Prostate gland (tissue), 2 donors: Measurements from ENCODE around the gene URI1. TPM values are rescaled to one million over a fixed set of nuclear protein-coding genes. Genes with fewer than 3 reads are reported as not detected.

Experiments
- DNase-seq: peaks from one replicate; pipeline ENCODE4 v3.0.0-alpha.2; 2019; ENCODE audit warnings: low spot score
- H3K27ac ChIP-seq, 2 donors: fragments of 200-600 bp; sonication (generic); 2 replicates each; pipeline ENCODE4 v1.5.1; 2017 to 2019
- H3K27me3 ChIP-seq: fragments of 200-600 bp; sonication (generic); replicated peaks from 2 replicates; pipeline ENCODE4 v1.5.1; 2019; ENCODE audit not compliant: insufficient read depth
- H3K36me3 ChIP-seq, 2 donors: fragments of 200-600 bp; sonication (generic); 1 replicate in 1 of 2; 2 replicates in 1 of 2; pipeline versions ENCODE4 v1.5.1 to v1.8.1; 2017 to 2019
- H3K4me1 ChIP-seq: fragments of 200-600 bp; sonication (generic); replicated peaks from 2 replicates; pipeline ENCODE4 v1.5.1; 2019
- H3K4me3 ChIP-seq, 2 donors: fragments of 200-600 bp; sonication (generic); 2 replicates each; pipeline ENCODE4 v1.5.1; 2017 to 2019
- H3K9me3 ChIP-seq: fragments of 200-600 bp; sonication (generic); 2 replicates; pipeline ENCODE4 v1.5.1; 2017
- POLR2A ChIP-seq: fragments of 450-650 bp; IDR thresholded peaks from one replicate; pipeline ENCODE4 v1.6.1; 2016; ENCODE audit warnings: antibody characterized with exemption, mild to moderate bottlenecking
- POLR2AphosphoS5 ChIP-seq: sonication (generic); formaldehyde crosslinking; IDR thresholded peaks from one replicate; pipeline ENCODE4 v1.6.1; 2017; ENCODE audit warnings: antibody characterized with exemption
- WGBS: methylation state at CpG from one replicate; pipeline ENCODE4 v1.1.5; 2018; 5-methylcytosine and 5-hydroxymethylcytosine counted together
- intact Hi-C: fragments of 100-400 bp; cut with DNase I; formaldehyde crosslinking; loops from one replicate; pipeline ENCODE4 v1.14.2; 2022
- total RNA-seq, 2 donors: library from RNA; depleted of rRNA; stranded (reverse); fragments of >200 nt; gene quantifications; one replicate each; pipeline ENCODE4 v1.1.0, GENCODE V29; 2016
- TF ChIP-seq, protein P1 (sequence below), 4 experiments: fragments of 200-600 bp in 2 of 4; fragments of 450-650 bp in 2 of 4; sonication (generic) in 2 of 4; IDR thresholded peaks; 1 replicate in 3 of 4; 2 replicates in 1 of 4; pipeline ENCODE4 v1.5.1; 2016 to 2019; ENCODE audit warnings: antibody characterized with exemption in 4 of 4, mild to moderate bottlenecking in 2 of 4, moderate library complexity in 2 of 4

URI1 gene
- total RNA-seq, 2 donors from 2014 or later = 48.2 to 71.0 TPM

DNA sequence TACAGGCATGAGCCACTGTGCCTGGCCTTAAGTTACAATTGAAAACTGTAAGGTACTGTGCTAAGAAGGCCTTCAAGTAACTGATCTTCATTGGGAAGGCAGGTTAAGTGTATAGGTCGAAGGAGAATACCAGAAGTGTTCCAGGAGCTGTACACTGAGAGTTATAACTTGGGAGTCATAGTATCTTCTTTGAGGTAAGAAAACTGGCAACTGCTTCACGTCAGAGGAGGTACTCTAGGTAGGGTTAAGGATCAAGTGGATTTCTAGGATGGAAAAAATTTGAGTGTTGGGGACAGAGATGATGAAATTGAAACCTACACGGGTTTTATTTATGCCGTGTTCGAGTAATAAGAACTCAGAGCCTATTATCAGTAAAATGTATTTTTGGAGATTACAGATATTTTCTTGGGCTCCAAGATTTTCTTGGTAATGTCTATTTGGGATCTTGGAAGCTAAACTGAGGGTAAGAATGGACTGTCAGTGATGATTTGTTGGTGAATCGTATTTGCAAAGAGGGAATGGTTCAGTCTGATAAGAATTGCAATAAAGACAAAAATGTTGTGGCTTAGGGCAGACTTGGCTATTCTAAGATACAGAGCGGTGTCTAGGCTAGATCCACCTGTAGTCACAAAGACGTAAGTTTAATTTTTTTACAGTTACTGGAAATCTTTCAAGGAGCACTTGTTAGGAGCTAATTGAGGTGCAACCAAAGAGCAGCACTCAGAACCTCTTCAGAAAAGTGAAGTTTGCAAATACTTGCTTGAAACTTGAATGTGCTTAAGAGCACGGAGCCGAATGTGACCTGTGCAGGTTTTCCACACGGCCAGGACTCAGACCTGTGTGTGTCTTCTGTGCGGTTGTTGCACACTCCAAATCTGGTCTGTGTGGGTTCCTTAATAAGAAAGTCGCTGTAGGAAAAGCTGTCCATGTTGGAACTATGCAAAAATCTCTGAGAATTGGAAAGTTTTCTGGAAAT lies 102.5 kb downstream of the URI1 start:
- no peak for TF ChIP-seq POLR2A
- TF ChIP-seq POLR2AphosphoS5 = no peak
- TF ChIP-seq, protein P1, sequence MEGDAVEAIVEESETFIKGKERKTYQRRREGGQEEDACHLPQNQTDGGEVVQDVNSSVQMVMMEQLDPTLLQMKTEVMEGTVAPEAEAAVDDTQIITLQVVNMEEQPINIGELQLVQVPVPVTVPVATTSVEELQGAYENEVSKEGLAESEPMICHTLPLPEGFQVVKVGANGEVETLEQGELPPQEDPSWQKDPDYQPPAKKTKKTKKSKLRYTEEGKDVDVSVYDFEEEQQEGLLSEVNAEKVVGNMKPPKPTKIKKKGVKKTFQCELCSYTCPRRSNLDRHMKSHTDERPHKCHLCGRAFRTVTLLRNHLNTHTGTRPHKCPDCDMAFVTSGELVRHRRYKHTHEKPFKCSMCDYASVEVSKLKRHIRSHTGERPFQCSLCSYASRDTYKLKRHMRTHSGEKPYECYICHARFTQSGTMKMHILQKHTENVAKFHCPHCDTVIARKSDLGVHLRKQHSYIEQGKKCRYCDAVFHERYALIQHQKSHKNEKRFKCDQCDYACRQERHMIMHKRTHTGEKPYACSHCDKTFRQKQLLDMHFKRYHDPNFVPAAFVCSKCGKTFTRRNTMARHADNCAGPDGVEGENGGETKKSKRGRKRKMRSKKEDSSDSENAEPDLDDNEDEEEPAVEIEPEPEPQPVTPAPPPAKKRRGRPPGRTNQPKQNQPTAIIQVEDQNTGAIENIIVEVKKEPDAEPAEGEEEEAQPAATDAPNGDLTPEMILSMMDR (IDR thresholded peaks at IDR 0.05) = no peak
- Histone ChIP-seq H3K4me3 (no peak overlapping the region), H3K27ac (no peak overlapping the region), H3K9me3 (no peaks in the 10 kb centered on the region), H3K36me3 (no peaks in the 10 kb centered on the region), H3K27me3 (no peaks in the 10 kb centered on the region), H3K4me1 (no peaks in the 10 kb centered on the region)
- intact Hi-C loops = no loop called here
- WGBS = 90% methylated on average over 13 of the region's 13 CpGs
- DNase-seq = no peak

DNA sequence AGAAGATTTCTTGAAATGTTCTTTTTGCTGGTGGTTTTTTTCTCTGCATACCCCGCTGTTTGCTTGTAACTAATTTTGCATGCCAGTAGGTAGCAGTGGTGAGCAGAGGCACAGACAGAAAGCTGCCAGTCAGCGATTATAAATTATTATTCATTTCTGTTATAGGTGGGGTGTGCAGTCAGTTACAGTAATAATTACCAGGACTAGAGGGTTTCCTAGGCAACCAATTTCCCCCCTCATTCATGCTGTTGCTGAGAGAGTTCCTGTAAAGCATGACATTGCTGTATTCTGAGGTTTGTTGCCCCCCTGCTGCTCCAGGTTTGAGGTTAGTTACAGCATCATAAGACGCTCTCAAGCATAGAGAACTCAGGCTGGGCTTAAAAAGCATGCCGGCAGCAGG lies 104.5 kb downstream of the URI1 start:
- no peaks in the 10 kb centered on the region for H3K27me3 ChIP-seq
- intact Hi-C loops = no loop called here
- TF ChIP-seq, protein P1 (IDR thresholded peaks at IDR 0.05) = no peak
- TF ChIP-seq POLR2A (no peak), POLR2AphosphoS5 (no peak)
- no peaks in the 10 kb centered on the region for H3K4me1 ChIP-seq
- no peaks in the 10 kb centered on the region for H3K9me3 ChIP-seq
- no peak overlapping the region for H3K27ac ChIP-seq
- no peaks in the 10 kb centered on the region for H3K36me3 ChIP-seq
- WGBS = 46% methylated on average over 4 of the region's 4 CpGs
- no peak for DNase-seq
- no peak overlapping the region for H3K4me3 ChIP-seq

DNA sequence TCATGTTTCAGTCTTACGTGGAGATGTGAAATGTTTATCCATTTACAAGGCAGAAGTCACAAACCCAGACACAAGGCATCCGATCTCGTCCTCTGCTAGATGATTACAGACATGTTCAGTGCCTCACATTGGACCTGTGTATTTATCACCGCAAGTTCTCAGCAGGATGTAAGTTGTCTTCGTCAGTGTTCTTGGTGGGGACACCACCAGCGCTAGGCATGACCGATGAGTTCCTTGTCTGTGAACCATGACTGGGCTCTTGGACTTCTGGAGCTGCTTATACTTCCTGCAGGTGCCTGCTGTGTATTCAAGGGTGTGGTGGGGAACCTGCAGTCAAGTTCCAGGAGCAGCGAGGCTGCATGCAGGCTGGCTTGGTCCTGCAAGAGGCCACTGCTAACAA lies 105.4 kb downstream of the URI1 start:
- intact Hi-C loops = no loop called here
- WGBS = 83% methylated on average over 8 of the region's 8 CpGs
- TF ChIP-seq POLR2AphosphoS5 = no peak
- TF ChIP-seq, protein P1 (IDR thresholded peaks at IDR 0.05) = no peak
- TF ChIP-seq POLR2A = no peak
- Histone ChIP-seq H3K27ac (no peak overlapping the region), H3K36me3 (no peaks in the 10 kb centered on the region), H3K9me3 (no peaks in the 10 kb centered on the region), H3K4me1 (no peaks in the 10 kb centered on the region), H3K27me3 (no peaks in the 10 kb centered on the region), H3K4me3 (no peak overlapping the region)
- no peak for DNase-seq

DNA sequence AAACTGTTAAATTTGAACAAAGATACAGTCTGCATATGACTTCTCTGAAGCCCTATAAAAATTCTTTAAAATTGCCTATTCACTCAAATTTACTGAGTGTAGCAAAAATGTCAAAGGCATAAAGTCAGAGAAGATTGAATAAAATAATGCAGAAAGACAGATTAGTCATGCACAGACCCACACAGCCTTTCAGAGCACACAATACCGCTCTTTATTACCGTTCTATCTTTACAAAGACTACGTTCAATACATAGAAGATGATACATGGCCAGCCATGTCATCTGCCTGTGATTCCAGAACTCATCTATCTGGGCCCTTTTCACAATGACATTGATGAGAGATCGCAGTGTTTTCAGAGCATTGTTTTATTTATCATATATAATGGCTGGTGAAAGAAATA lies 107.2 kb downstream of the URI1 start:
- H3K27ac ChIP-seq = no peak overlapping the region
- no peaks in the 10 kb centered on the region for H3K9me3 ChIP-seq
- no peaks in the 10 kb centered on the region for H3K4me1 ChIP-seq
- H3K36me3 ChIP-seq = no peaks in the 10 kb centered on the region
- 39% methylated on average over 4 of the region's 4 CpGs for WGBS
- intact Hi-C loops = no loop called here
- no peak for DNase-seq
- no peak overlapping the region for H3K4me3 ChIP-seq
- H3K27me3 ChIP-seq = no peaks in the 10 kb centered on the region
- TF ChIP-seq, protein P1 (IDR thresholded peaks at IDR 0.05) = no peak
- TF ChIP-seq POLR2AphosphoS5 (no peak), POLR2A (no peak)
